Progenitor cell of endocrine pancreas (in vitro differentiated cells): ENCODE data around the gene CACNA2D4. TPM values are rescaled to one million over a fixed set of nuclear protein-coding genes. Genes with fewer than 3 reads are reported as not detected.

Experiments
- DNase-seq: peaks from one replicate; pipeline ENCODE4 v3.0.0; 2021; ENCODE audit warnings: low spot score; ENCODE audit not compliant: unreplicated experiment
- H3K27ac Mint-ChIP-seq: 2 replicates; pipeline ENCODE4 v1.8.0; 2021; ENCODE audit warnings: mild to moderate bottlenecking, moderate library complexity, mixed read lengths
- H3K27me3 Mint-ChIP-seq: 2 replicates; pipeline ENCODE4 v1.8.0; 2021; ENCODE audit warnings: mixed read lengths
- H3K36me3 Mint-ChIP-seq: 2 replicates; pipeline ENCODE4 v1.8.0; 2022; ENCODE audit warnings: mixed read lengths; ENCODE audit not compliant: insufficient read depth
- H3K4me1 Mint-ChIP-seq: 2 replicates; pipeline ENCODE4 v1.8.0; 2021; ENCODE audit warnings: low read depth, mixed read lengths
- H3K4me3 Mint-ChIP-seq: 2 replicates; pipeline ENCODE4 v1.8.0; 2021; ENCODE audit warnings: low read depth, mild to moderate bottlenecking, moderate library complexity, mixed read lengths
- H3K9me3 Mint-ChIP-seq: 2 replicates; pipeline ENCODE4 v1.8.0; 2021; ENCODE audit warnings: low read depth, mixed read lengths
- total RNA-seq: library from RNA; stranded (reverse); gene quantifications from 2 replicates; pipeline ENCODE4 v1.2.1, GENCODE V29; 2021
- TF ChIP-seq, protein P1 (sequence below): fragments of 200-600 bp; sonication (generic); IDR thresholded peaks from one replicate; pipeline ENCODE4 v1.5.0; 2021; ENCODE audit warnings: antibody characterized with exemption, mild to moderate bottlenecking; ENCODE audit not compliant: unreplicated experiment

The CACNA2D4 gene
- total RNA-seq, 1 donor from 2014 or later: 0.34 TPM

DNA sequence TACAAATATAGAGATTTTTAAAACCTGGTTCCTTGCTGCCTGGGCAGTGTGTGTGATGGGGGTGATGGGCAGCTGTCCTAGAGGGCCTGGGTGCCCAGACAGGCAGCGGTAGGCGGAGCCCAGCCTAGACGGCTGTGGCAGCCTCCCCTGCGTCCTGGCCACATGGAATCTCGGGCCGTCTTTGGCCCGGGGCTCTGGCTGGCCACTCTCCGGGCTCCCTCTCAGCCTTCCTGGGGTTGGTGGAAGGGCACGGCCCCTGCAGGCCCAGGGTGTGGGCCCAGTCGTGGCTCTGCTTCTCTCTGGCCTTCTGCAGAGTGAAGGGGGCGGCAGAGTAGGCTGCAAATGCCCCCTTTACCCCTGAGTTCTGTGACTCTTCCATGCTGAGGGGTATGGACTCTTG lies 95.8 kb downstream of the CACNA2D4 start:
- Mint-ChIP-seq H3K27me3 (peaks cover 59% of the 10 kb centered on the region), H3K9me3 (no peaks in the 10 kb centered on the region), H3K36me3 (no peaks in the 10 kb centered on the region), H3K4me1 (peaks cover 6% of the 10 kb centered on the region), H3K4me3 (no peak overlapping the region), H3K27ac (no peak overlapping the region)
- TF ChIP-seq, protein P1, sequence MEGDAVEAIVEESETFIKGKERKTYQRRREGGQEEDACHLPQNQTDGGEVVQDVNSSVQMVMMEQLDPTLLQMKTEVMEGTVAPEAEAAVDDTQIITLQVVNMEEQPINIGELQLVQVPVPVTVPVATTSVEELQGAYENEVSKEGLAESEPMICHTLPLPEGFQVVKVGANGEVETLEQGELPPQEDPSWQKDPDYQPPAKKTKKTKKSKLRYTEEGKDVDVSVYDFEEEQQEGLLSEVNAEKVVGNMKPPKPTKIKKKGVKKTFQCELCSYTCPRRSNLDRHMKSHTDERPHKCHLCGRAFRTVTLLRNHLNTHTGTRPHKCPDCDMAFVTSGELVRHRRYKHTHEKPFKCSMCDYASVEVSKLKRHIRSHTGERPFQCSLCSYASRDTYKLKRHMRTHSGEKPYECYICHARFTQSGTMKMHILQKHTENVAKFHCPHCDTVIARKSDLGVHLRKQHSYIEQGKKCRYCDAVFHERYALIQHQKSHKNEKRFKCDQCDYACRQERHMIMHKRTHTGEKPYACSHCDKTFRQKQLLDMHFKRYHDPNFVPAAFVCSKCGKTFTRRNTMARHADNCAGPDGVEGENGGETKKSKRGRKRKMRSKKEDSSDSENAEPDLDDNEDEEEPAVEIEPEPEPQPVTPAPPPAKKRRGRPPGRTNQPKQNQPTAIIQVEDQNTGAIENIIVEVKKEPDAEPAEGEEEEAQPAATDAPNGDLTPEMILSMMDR: no peak
- no peak for DNase-seq

DNA sequence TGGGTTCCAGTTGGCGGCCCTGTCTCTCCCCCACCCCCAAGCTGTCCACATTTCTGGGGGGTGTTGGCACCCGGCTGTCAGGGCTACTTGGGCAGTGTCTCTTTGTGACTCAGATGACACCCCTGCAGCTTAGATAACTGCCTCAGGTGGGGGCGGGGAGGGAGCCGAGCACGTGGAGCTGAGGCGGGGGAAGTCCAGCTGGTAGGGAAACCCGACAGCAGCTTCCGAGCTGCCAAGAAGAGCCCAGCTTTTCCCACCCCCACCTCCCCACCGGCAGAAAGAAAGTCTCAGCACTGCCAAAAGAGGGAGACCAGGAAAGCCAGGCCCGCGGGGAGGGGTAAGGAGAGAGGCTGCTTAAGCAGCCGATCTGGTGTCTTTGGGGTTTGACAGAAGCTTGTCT lies 96.6 kb downstream of the CACNA2D4 start:
- H3K4me1 Mint-ChIP-seq: peaks cover 6% of the 10 kb centered on the region
- DNase-seq: no peak

DNA sequence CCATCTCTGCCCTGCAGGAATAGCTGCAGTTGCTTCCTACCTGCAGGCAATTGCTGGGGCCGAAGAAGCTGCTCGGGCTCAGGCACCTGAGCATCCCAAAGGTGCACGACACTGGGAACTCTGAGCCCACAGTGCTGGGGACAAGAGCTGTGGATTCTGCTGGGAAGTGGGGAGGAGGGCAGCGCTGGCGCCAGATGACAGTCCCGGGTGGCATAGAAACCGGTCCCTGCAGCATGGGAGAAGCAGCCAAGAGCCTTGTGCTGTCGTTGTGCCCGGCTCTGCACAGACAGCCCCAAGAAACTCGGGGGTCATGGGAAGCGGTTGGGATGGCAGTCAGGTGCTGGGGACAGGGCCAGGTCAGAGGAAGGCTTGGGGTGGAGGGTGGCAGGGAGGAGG lies 97.6 kb downstream of the CACNA2D4 start:
- no peaks in the 10 kb centered on the region for H3K36me3 Mint-ChIP-seq
- peaks cover 58% of the 10 kb centered on the region for H3K27me3 Mint-ChIP-seq
- H3K27ac Mint-ChIP-seq: no peak overlapping the region
- peaks cover 14% of the 10 kb centered on the region for H3K4me1 Mint-ChIP-seq
- TF ChIP-seq, protein P1: no peak
- no peak for DNase-seq
- H3K9me3 Mint-ChIP-seq: no peaks in the 10 kb centered on the region
- H3K4me3 Mint-ChIP-seq: no peak overlapping the region

More for the DNA sequence above, 96.6 kb downstream of the CACNA2D4 start:
- Mint-ChIP-seq H3K9me3 (no peaks in the 10 kb centered on the region), H3K36me3 (no peaks in the 10 kb centered on the region), H3K4me3 (no peak overlapping the region), H3K27me3 (peaks cover 59% of the 10 kb centered on the region), H3K27ac (no peak overlapping the region)
- TF ChIP-seq, protein P1: no peak

DNA sequence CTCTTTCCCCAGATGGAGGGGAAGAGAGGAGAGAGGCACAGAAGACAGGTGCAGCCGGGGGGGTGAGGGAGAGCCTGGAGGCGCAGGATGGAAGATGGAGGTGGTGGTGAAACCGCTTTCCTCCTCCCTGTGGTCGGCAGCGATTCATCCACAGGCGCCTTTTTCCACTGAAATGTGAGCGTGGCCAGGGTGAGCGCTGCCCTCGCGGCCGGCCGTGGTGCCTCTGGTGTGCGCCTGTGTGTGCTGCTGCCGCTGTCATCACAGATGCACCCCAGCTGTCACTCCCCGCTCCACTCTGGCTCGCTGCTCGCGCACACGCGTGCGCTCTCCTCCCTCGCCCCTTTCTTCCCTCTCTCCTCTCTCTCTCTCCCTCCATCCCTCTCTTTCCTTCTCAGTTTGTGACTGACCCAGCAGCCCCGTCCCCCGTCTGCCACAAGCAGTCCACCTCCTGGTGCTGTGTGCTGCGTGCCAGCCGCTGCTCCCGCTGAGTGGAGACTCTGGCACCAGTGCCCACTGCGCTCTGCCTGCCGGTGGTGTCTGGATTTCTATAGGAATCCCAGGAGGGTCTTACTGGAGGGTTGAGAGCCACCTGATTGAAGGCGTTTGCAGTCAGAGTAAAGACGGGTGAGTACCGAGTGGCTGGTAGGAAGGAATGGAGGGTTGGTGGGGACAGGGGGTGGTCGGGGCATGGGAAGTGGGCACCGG lies 98.1 kb downstream of the CACNA2D4 start, which contains the start of gene LRTM2:
TSS of gene LRTM2 (plus strand) at position 375 of the 705 bp plus-strand sequence. CDS start 7,584 bp downstream, outside the sequence.
- Mint-ChIP-seq H3K9me3 (no peaks in the 10 kb centered on the region), H3K4me3 (no peak within 1 kb of the TSS), H3K4me1 (peaks cover 16% of the 10 kb centered on the region), H3K27me3 (peaks cover 59% of the 10 kb centered on the region), H3K36me3 (no peaks in the 10 kb centered on the region), H3K27ac (no peak within 1 kb of the TSS)
- no peak for DNase-seq
- TF ChIP-seq, protein P1: no peak

DNA sequence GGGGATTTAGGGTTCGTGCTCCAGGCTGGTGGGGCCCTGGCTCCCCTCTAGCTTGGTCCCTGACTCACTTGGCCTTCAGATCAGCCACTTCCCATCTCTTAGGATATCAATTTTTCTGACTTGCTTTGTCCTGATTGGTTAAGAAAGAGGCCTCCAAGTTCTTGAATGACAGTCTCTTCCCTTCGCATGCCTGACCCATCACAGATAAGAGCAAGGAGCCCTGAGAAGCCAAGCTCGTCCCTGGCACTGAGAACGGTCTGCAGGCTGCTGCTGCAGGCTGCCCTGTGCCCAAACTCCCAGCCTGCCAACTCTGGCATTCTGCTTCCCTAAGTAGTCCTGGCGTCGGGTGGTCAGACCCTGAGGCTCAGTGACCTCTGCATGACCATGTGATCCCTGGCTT lies 98.9 kb downstream of the CACNA2D4 start:
- H3K9me3 Mint-ChIP-seq: no peaks in the 10 kb centered on the region
- peaks cover 60% of the 10 kb centered on the region for H3K27me3 Mint-ChIP-seq
- H3K4me1 Mint-ChIP-seq: peaks cover 16% of the 10 kb centered on the region
- no peak overlapping the region for H3K27ac Mint-ChIP-seq
- no peaks in the 10 kb centered on the region for H3K36me3 Mint-ChIP-seq
- no peak overlapping the region for H3K4me3 Mint-ChIP-seq
- no peak for DNase-seq
- TF ChIP-seq, protein P1: no peak
